GM12873 (cell line): ENCODE measurements around the gene ADD2.

Source experiments
- TF ChIP-seq, protein P1 (sequence below): IDR thresholded peaks from 2 replicates; pipeline ENCODE4 v1.5.1; 2012; ENCODE audit warnings: low read depth, mild to moderate bottlenecking, moderate library complexity, low read length, control low read depth; ENCODE audit not compliant: insufficient read depth; ENCODE audit errors: missing control alignments

ADD2 gene

DNA sequence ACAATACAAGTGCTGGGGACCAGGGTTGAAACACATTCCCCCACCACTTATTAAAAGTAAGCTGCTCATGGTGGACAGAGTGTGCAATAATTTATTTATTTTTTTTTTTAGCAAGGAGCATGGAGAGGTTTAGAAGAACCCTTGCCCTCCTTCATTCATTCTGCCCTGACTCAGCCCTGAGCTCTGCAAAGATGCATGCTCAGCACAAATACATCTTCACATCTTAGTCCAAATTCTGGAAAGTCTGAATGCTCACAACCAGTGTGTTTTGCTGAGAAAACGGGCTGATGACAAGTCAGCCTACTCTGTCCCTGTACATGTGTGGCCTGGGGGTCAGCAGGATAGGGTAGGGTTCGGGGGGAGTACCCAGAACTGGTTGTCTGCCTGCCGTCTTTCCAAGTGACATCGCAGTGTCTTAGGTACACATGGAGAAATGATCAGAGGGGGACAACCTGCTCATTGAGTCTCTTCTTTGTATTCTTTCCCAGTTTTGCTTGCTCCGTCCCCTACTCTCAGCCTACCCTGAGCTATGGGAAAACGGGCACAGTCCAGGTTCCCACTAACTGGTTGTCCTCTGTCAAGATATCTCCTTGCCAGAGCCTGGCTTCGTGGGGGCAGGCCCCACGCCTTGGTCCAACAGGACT lies 76.4 kb downstream of the ADD2 start:
- TF ChIP-seq, protein P1, sequence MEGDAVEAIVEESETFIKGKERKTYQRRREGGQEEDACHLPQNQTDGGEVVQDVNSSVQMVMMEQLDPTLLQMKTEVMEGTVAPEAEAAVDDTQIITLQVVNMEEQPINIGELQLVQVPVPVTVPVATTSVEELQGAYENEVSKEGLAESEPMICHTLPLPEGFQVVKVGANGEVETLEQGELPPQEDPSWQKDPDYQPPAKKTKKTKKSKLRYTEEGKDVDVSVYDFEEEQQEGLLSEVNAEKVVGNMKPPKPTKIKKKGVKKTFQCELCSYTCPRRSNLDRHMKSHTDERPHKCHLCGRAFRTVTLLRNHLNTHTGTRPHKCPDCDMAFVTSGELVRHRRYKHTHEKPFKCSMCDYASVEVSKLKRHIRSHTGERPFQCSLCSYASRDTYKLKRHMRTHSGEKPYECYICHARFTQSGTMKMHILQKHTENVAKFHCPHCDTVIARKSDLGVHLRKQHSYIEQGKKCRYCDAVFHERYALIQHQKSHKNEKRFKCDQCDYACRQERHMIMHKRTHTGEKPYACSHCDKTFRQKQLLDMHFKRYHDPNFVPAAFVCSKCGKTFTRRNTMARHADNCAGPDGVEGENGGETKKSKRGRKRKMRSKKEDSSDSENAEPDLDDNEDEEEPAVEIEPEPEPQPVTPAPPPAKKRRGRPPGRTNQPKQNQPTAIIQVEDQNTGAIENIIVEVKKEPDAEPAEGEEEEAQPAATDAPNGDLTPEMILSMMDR: no peak

DNA sequence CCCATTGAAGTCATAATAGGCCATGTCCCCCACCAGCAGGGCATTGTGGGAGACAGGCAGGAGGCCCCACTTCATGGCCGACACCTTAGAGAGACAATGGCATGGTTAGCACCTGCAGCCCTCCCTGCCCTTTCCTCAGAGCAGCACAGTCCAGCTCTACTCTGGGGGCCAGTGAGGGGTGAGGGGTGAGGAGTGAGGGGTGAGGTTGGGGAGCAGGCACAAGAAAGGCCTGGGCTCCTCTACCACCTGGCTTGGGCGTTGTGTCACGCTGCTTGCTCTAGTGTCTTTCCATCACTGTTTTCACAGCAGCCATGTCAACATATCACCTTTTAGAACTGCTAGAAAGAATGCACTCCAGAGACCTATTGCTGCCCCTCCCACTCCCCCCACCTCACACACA lies 77.2 kb downstream of the ADD2 start:
- TF ChIP-seq, protein P1: no peak

DNA sequence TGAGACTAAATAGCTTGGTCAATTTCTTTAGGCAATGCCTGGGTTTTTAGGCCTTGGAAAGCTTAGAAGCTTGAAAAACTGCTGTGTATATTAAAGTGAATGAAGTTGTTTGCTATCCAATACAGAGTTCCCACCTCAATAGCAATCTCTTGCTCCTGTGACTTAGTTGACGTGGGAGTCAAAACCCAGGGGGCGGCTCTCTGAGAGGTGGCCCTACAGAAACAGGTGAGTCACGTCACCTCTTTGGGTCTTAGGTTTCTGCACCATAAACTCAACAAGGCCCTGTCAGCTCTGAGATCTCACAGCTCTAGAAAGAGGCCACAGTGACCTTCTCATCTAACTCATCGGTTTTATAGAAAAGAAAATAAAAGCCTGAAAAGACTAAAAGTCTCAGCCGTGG lies 79.6 kb downstream of the ADD2 start:
- TF ChIP-seq, protein P1: no peak

DNA sequence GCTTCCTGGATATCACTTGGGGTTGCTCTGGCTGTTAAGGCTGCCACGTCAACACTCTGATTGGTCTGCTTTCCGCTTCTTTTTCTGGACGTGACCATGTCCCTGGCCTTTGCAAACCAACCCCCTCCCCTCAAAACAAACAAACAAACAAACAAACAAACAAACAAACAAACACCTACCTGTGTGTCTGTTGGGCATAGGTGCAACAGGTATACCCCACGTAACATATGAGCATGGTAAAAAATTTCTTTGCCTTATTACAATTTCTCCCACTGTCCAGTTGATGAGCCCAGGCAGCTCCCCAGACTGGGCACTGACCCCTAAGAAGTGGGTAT lies 80.6 kb downstream of the ADD2 start:
- TF ChIP-seq, protein P1: no peak

DNA sequence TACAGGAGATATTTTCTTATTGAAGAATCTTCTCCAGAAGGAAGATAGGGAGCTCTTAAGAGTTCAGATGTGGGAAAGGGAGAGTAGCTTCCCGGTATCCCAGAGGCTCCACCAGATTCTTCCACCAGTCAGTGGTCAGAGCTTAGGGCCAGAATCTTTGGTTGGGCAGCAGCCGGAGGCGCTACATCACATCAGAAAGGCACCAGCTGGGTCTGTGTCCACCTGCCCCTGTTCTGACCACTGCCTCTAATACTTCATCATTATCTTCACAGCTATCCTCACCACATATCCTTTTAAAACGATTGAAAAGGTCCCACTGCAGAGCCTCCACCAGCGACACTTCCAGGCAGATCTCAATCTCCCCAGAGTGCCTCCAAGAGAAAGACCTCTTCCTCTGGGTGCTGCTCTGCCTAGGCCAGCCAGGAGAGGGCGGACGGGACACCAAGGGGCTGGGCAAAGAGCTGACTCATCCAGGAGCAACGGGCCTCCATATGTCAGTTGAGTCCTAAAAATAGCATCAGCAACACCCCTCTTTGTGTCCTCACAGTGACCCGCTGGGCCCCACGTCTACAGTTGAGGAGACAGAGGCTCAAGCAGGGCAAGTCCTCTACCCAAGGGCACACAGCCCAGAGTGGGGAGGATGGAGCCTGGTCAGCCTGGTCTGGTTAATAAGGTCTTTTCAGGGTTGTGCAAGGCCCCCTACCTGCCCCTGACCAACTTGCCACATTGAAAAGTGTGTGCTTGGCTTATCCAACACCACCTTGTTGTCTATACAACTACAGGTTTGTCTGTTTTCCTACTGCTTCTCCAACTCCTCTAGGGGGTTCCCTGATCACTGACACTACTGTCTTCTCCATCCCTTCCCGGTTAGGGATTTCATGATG lies 81.2 kb downstream of the ADD2 start:
- TF ChIP-seq, protein P1: peak; percentile 63

DNA sequence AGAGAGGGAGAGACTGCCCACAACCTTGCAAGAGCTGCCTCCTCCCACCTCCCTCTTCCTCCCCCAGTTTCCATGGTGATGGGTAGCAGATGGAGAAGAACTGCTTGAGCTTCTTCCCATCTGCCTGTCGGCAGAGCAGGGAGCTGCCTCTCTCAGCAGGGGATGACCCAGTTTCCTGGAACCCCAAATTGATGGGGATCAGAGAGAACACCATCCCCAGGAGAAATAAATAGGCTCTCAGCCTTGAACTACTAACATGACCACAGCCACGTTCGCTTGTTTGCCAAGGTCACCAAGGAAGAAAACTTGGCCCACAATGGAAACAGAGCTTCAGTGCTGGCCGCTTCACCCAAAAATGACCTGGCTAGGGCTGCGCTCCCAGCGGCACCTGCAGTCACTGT lies 82.2 kb downstream of the ADD2 start:
- TF ChIP-seq, protein P1: no peak

DNA sequence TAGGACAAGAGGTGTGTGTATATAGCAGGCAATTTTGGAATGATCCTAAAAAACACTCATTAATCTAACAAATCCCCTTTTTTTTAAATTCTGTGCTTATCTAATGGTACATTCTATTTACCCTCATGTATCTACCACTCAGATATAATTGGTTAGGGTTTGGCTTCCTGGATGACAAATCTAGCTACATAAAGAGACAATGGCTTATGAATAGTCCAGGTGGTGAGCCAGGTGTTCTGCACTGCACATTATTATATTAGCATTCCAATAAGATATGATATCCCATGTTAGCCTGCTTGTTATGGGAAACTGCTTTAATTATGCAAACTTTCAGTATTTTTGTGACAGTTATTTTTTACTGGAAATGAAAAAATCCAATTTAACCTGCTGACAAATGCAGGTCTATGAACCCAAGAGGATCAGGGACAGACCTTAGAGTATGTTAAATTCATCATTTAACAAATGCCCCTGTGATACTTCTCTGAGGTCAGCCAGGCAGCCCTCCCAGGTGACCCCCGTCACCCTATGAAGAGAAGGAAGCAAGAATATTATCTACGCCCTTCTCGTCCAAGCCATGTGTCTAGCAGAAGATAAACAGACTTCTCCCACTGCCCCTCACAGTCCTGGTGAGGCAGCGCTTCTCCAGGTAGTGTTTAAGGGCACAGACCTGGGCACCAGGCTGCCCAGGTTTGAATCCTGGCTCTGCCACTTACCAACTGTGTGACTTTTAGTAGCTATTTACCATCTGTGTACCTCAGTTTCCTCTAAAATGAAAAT lies 83.0 kb downstream of the ADD2 start:
- TF ChIP-seq, protein P1: no peak
